Measurements from ENCODE around the gene ING3.
A peak's percentile ranks its signal among the peaks of the same experiment; 100 is the strongest.

DNA sequence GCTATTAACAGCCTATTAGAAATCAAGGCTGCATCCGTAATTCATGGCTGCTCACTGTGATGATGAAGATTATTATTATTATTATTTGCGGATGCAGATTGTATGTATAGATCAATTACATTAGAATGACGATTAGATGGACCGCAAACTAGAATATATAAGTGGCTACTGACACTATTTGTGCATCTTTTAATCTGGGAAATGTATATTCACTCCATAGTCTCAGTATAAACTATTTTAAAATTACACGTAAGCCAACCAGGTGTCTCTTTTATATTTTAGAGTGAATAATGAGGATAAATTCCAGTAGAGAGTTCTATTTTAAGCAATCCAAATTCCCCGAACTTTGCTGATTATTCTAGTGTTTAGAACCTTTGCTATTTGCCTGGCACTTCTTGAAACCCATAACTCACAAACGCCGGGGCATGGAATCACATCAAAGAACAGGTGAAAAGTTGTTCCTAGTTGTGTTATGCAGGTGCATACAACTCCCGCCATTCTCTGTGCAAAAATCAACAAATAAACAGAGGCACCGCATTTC lies 509 bp upstream of the ING3 start:
- TF ChIP-seq CTCF (IDR thresholded peaks at IDR 0.05 in 8 of 11, conservative IDR thresholded peaks at IDR 0.05 in 3 of 11), result no peak
- TF ChIP-seq POLR2A (IDR thresholded peaks at IDR 0.05), result peak in 1 of 3 donors; percentile 21
- no peak for TF ChIP-seq POLR2AphosphoS5 (IDR thresholded peaks at IDR 0.05)
